Limb (tissue), 2 donors: ENCODE results near the gene PABPN1L.

ENCODE experiments used
- DNase-seq, 2 donors: peaks; one replicate each; pipeline ENCODE4 v3.0.0-alpha.2; 2016; ENCODE audit errors: extremely low spot score in 2 of 2

The PABPN1L gene

GRCh38 chr16:88866151-88866920 is at the start of gene PABPN1L:
Gene PABPN1L (minus strand): TSS chr16:88866660. CDS start chr16:88866606, 54 bp downstream.
- DNase-seq = peak in 1 of 2 donors; percentile 32

GRCh38 chr16:88915639-88916327 is 49.3 kb upstream of the PABPN1L start:
- no peak for DNase-seq

- peak in 1 of 2 donors; percentile 81 for DNase-seq
Measured at GRCh38 chr16:88914750-88915368, 48.4 kb upstream of the PABPN1L start.

GRCh38 chr16:88913870-88914269 is 47.4 kb upstream of the PABPN1L start:
- DNase-seq = no peak

GRCh38 chr16:88913001-88913612 is 46.6 kb upstream of the PABPN1L start:
- DNase-seq = no peak

- DNase-seq = no peak
Measured at GRCh38 chr16:88912556-88912955, 46.1 kb upstream of the PABPN1L start.

- DNase-seq = no peak
Measured at GRCh38 chr16:88911946-88912310, 45.5 kb upstream of the PABPN1L start.

- DNase-seq = peak in 1 of 2 donors; percentile 62
Measured at GRCh38 chr16:88911136-88911945, 44.9 kb upstream of the PABPN1L start.

- no peak for DNase-seq
Measured at GRCh38 chr16:88910284-88911135, 44.0 kb upstream of the PABPN1L start.

- no peak for DNase-seq
Measured at GRCh38 chr16:88909431-88910210, 43.2 kb upstream of the PABPN1L start.

- no peak for DNase-seq
Measured at GRCh38 chr16:88908307-88908706, 41.8 kb upstream of the PABPN1L start.

- DNase-seq = no peak
Measured at GRCh38 chr16:88907768-88908167, 41.3 kb upstream of the PABPN1L start.

- DNase-seq = no peak
Measured at GRCh38 chr16:88906535-88907105, 40.2 kb upstream of the PABPN1L start.

GRCh38 chr16:88906020-88906419 is 39.6 kb upstream of the PABPN1L start:
- no peak for DNase-seq

- no peak for DNase-seq
Measured at GRCh38 chr16:88905563-88905962, 39.1 kb upstream of the PABPN1L start.

GRCh38 chr16:88904676-88905365 is 38.4 kb upstream of the PABPN1L start:
- no peak for DNase-seq

GRCh38 chr16:88903267-88903666 is 36.8 kb upstream of the PABPN1L start:
- DNase-seq = no peak

GRCh38 chr16:88902744-88903143 is 36.3 kb upstream of the PABPN1L start:
- DNase-seq = no peak
